HL-60/S4 (cell line): ENCODE results near the gene COL13A1.

Experiments
- in situ Hi-C: fragments of 300-500 bp; cut with MboI; formaldehyde crosslinking; loops from 2 replicates; pipeline ENCODE4 v1.14.3; 2022; ENCODE audit warnings: low sequenced_read_pairs

The COL13A1 gene

GRCh38 chr10:69959911-69960310 lies 158.2 kb downstream of the COL13A1 start:
- in situ Hi-C loops = no loop called here

GRCh38 chr10:69960606-69960987 lies 158.9 kb downstream of the COL13A1 start:
- in situ Hi-C loops = no loop called here

DNA sequence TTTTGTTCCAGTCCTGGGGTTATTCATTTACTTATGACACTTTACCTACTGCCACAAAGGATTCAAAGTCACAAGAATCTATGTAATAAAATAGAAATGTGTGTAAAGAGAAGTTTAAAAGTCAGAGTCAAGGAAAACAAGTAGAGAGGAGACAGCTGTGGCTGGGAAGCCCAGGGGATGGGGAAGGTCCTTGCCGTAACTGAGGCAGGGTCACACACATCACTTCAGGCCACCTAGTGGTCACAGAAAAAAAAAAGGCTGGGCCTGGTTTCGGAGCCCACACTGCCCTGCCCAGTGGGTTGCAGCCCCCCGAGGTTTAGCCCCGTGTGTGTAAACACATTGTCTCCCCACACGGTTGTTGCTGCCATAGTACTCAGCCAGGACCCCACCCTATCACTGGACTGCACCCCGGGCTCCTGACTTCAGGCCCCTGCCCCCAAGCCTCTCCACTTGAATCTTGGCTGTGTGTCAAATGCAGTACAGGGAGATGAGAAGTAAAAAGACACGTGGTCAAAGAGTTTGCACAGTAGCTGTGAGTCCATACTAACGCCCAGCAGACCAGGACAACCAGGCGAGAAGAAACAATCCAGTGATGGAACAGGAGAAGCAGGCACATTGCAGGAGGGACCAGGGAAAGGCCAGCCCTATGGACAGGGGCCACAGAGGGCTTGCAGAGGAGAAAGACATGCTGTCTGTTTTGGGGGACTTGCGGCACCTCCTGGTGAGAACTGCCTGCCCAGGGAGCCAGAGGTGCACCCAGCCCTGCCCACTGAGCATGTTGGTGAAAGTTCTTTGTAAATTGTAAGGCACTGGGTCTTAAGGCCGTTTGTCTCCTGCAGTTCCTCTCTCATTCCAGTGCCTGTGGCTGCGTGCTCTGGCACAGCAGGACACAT lies 159.5 kb downstream of the COL13A1 start:
- in situ Hi-C loops = no loop called here

DNA sequence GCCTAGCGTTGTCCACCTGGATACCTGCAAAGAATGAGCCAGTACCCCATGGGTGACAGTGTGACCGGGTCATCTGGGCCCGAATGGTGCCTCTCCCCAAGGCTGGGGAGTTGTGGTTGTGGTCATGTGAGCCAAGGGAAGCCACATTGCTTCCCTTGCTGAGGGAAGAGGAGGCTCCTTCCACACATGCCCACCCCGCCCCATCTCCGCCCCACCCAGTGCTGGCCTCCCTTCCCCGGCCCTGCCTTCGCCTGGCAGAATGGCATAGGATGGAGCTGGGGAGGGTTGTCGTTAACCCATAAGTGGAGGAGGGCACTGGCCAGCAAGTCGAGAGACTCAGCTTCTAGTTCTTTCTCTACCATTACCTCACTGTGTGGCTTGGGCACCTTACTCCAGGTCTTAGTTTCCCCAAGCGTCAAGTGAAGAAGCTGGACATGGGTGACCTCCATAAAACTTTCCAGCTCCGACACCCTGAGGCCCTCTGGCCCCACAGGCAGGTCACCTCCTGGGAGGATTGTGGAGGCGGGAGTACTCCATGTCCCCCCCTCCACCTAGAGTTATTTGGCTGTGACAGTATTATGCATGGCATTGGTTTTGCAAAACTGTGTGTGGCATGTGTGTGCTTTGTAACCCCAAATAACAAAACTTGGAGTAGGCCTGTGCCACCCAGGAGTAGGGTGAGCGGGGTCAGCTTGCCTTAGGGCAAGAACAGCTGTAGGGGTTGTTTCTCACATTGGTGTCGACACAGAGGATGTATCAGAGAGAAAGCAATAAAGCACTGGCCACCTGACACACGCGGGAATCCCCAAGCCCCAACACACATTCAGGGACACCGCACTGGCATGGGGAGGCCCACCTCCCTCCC lies 160.4 kb downstream of the COL13A1 start:
- in situ Hi-C loops = no loop called here

DNA sequence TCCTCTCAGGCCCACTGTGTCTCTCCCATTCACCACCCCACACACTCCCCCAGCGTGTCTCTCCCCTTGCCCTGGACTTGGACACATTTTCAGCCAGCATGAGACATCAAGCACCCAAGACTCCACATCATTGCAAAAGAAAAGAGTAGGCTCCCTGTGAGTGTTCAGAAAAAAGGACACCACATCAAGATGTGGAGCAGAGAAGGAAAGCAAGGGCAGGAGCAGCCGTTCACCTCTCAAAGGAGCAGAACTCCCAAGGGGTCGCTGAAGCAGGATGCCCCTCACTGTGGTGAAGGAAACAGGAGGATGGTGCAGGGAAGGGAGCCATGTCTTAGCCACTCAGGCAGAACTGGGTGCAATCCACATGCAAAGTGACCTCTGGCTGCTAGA lies 161.0 kb downstream of the COL13A1 start:
- in situ Hi-C loops = no loop called here

DNA sequence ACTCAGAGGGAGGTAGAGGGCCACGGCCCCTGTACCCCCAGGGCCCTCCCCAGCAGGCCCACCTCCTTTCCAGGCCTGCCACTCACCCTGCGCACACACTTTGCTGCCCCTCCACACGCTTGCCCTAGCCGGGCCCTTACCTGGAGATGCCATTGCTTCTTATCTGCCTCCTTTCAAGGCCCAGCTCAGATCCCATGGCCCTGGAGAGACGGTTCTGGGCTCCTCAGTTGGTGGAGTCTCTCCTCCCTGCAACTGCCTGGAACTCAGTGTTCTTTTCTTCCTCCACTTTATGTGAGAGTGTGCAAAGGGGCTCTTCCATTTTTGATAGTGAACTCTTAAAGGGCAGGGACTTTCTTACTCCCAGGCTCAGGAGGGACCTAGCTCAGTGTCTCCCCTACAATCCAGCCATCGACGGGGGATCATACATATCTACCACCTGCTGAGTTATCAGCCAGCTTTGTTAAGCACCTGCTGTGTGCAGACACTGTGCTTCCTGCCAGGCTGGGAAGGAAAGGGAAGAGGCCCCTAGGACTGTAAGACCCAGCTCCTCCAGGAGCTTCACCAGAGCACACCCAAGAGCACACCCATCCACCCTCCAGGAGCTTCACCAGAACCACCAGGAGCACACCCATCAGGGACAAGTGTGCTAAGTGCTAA lies 161.6 kb downstream of the COL13A1 start:
- in situ Hi-C loops = no loop called here

DNA sequence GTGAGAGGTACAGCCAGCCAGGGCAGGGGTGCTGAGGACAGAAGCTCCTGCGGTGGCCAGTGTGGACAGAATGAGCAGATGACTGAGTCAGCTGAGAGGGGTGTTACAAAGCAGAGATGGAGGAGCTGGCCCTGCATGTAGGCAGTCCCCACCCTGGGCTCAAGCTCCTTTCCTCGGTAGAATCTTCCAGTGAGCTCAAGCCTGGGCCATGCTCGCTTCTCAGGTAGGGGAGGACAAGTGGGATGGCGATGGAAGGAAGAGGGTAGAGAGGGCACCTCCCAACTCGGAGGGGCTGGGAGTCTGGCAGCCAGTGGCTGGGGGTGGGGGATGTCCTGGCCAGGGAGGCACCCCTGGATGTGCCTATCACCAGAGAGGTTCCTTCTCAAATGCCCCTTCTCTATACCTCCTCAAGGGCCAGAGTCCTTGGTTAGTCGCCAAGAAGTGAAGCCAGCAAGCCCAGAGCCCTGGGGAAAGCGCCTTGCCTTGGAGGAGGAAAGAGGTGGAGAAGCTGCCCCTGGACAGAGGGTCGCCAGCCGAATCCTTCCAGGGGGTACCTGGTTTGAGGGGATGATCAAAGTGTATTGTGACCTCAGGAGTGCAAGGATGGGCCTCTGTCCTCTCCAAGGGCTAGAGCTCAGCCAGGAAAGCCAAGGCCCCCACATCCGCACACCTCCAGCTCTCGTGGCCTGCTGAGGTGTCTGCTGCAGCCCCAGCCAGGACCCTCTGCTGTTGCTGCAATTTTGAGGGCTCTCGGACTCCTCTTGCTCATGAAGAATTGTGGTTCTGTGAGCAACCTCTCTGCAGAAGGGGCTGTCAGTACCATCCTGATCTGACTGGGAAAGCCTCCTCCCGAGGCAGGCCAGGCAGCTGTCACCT lies 162.4 kb downstream of the COL13A1 start:
- in situ Hi-C loops = no loop called here

GRCh38 chr10:69965086-69965485 lies 163.4 kb downstream of the COL13A1 start:
- in situ Hi-C loops = no loop called here

DNA sequence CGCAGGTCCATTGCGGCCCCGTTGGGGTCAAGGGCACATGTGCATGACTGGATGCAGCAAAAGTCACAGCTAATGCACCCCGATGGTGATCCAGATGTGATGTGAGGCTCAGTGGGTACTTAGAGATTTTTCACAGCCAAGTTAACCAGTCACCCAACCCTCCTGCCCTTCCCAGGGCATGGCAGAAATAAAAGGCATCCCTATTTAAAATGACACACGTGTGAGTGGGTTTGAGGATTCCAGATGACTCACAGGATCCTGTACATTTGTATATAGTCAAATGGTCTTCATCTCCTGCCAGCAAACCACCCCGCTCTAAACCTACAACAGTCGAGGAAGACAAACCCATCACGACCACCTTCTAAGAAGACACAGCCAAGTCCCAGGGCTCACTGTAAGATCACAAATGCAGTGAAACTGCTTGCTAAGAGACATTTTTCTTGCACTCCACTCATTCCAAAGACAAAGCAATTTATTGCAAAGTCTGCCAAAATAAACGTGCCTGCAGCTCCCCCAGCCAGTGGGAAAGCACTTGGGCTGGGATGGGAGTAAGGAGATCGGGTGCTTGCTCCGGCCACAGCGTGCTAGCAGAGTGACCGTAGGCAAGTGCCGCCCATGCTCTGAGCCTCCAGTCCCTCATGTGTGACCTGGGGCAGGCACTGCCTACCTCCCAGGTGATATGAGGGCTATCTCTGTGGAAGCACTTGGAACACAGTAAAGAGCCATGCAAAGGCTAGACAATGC lies 164.4 kb downstream of the COL13A1 start:
- in situ Hi-C loops = no loop called here

GRCh38 chr10:69968830-69969229 lies 167.1 kb downstream of the COL13A1 start:
- in situ Hi-C loops = no loop called here

DNA sequence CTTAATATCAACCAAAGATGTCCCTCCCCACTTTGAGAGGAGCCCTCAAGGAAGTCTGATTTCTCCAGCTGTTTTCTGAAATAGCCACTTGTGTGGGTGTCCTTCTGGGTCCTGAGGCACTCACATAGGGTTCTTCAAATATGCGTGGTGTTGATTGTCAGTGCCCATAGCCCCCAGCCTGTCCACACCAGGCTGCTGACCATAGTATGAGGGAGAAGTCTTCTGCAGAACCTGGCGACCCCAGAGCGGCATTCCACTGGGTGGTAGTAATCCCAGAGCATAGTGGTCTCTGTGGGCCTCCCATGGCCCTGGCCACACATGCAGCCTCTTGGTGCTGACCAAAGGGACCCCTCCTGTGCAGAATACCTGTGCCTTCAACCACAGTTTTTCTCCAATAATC lies 168.3 kb downstream of the COL13A1 start:
- in situ Hi-C loops = no loop called here

GRCh38 chr10:69972981-69973397 lies 171.3 kb downstream of the COL13A1 start:
- in situ Hi-C loops = no loop called here

DNA sequence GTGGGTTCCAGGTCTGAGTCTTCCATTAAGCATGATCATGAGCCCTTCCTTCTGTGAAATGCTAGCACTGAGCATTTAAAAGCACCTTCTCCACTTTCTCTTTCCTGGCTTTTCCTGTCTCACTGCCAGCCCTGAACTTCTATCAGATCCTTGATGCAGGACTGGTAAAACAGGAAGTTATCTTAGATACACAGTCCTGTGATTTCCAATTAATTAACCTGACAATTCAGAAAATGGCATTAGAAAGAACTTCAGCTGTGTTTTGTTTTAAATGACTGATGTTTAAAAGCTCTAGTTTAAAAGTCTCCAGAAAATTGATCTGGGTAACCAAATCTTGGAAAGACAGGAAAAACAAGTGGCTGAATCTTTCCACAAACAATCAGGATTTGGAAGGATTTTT lies 172.0 kb downstream of the COL13A1 start:
- in situ Hi-C loops = no loop called here

GRCh38 chr10:69974551-69975155 lies 172.9 kb downstream of the COL13A1 start:
- in situ Hi-C loops = no loop called here

GRCh38 chr10:69976795-69977546 lies 175.3 kb downstream of the COL13A1 start:
- in situ Hi-C loops = no loop called here

DNA sequence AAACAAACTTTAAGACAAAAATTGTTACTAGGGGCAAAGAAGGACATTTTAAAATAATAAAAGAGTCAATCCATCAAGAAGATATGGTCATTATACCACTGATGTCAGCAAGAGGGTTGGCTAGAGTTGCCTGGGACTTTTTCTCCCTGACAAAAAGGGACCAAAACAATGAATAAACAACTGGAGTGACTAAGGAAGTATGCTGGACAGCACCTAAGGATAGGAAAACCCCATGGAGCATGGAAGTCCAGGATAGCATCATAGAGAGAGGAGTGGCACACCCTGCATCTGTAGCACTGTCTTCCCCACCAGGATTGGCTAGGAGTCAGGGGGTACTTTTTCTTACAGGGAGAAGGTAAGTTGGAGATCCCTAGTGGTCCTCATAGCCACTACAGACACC lies 177.5 kb downstream of the COL13A1 start:
- in situ Hi-C loops = no loop called here

GRCh38 chr10:69980672-69981071 lies 179.0 kb downstream of the COL13A1 start:
- in situ Hi-C loops = no loop called here

DNA sequence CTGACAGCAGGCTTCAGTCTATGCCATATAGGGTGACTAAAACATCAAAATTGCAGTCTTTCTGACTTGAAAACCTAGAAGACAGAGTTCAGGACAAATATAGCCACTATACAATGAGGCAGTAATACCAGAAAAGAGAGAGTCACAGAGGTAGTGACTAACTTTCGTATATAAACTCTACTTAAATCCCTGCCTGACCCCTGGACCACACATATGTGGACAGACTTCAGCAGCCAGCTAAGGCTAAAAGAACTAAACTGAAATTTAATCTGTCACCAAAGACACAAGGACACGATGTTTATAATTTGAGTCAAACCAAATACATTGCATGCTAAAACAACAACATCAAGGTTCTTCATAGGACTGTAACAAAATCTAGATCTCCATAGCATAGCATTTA lies 186.4 kb downstream of the COL13A1 start:
- in situ Hi-C loops = no loop called here

DNA sequence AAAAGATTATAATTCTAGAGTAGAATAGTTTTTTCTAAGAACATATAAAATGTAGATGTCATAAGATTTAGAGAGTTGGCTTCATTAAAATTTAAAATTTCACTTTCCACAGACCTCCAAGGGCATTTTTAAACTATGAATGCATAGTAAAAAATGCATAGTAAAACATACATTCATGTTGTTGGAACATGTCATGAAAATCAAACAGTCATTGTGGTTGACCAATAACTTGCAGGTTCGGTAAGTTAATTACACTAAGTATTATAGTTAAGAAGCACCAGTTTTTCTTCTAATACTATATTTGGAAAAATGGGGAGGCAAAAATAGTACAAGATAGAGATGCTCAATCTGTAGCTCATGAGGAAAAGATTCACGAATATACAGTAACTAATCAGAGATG lies 189.4 kb downstream of the COL13A1 start:
- in situ Hi-C loops = no loop called here
